AG10803 (cell line): ENCODE data around the gene RASSF9.
A peak's percentile ranks its signal among the peaks of the same experiment; 100 is the strongest.

ENCODE experiments used
- DNase-seq: peaks from one replicate; pipeline ENCODE4 v3.0.0; 2010; ENCODE audit warnings: low read depth
- H3K4me3 ChIP-seq: 2 replicates; pipeline ENCODE4 v1.5.1; 2011; ENCODE audit warnings: mild to moderate bottlenecking, low read length, control low read depth
- TF ChIP-seq, protein P1 (sequence below): conservative IDR thresholded peaks from 2 replicates; pipeline ENCODE4 v1.5.1; 2011; ENCODE audit warnings: mild to moderate bottlenecking, low read length, control low read depth, inconsistent platforms

The RASSF9 gene

DNA sequence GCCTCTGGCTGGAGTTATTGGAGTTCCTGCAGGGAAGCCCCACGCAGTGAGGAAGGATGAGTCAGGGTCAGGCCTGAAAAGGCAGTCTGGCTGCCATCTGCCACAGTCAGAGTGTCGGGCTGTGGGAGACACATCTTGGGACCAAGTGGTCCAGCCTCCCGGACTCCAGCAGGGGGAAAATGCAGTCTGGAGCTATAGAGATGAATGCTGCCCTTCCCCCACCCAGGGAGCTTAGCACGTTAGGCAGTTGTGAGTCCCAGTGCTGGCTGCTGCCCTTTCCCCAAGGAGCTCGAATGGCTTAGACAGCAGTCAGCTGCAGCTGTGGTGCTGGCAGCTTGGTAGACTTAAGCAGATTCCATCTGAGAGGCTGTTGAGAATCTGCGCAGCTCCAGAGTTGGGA is 29.7 kb upstream of the RASSF9 start:
- H3K4me3 ChIP-seq: no peak overlapping the region
- DNase-seq: peak; percentile 41
- TF ChIP-seq, protein P1, sequence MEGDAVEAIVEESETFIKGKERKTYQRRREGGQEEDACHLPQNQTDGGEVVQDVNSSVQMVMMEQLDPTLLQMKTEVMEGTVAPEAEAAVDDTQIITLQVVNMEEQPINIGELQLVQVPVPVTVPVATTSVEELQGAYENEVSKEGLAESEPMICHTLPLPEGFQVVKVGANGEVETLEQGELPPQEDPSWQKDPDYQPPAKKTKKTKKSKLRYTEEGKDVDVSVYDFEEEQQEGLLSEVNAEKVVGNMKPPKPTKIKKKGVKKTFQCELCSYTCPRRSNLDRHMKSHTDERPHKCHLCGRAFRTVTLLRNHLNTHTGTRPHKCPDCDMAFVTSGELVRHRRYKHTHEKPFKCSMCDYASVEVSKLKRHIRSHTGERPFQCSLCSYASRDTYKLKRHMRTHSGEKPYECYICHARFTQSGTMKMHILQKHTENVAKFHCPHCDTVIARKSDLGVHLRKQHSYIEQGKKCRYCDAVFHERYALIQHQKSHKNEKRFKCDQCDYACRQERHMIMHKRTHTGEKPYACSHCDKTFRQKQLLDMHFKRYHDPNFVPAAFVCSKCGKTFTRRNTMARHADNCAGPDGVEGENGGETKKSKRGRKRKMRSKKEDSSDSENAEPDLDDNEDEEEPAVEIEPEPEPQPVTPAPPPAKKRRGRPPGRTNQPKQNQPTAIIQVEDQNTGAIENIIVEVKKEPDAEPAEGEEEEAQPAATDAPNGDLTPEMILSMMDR: no peak

DNA sequence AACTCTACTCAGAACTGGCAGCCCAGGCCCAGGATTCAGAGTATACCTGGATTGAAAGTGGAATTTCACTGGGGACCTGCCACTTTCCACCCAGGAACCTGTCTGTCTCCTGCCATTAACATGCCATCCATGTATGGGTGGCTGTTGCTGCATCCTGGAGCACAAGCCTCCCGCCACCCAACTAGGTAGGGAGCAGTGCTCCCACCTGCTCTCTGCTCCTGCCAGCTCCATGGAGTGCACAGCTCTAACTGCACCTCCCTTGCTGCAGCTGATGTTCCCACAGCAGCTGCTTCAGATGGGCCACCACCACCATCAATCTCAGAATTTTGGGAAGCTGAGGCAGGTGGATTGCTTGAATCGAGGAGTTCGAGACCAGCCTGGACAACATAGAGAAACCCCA is 20.8 kb upstream of the RASSF9 start:
- no peak overlapping the region for H3K4me3 ChIP-seq
- TF ChIP-seq, protein P1: no peak
- DNase-seq: no peak

DNA sequence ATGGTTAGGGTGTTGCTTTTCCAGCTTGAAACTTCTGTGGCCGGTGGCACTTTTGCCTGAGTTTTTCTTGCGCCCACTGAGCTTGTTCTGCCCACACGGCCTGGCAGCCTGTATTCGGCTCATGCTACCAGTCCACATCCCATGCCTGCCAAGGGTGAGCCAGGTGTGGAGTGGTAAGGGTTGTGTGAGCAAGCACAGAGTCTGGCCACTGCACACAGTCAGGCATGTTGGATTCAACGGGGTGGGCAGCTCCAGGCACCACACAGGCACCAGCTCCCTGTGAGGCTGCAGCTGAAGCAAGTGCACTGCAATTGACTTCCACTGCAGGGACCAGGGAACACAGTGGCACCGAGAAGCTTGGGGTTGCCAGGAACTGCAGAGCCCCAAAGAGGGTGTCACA is 19.1 kb upstream of the RASSF9 start:
- no peak overlapping the region for H3K4me3 ChIP-seq
- TF ChIP-seq, protein P1: no peak
- DNase-seq: no peak

DNA sequence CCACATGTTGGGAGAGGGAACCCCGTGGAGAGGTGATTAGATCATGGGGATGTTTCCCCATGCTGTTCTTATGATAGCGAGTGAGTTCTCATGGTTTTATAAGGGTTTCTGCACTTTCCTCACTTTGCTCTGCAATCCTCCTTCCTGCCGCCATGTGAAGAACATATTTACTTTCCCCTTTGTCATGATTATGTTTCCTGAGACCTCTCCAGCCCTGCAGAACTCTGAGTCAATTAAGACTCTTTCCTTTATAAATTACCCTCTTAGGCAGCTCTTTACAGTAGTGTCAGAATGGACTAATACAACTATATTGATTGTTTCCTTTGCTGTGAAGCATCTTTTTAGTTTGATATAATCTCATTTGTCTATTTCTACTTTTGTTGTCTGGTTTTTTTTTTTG is 13.1 kb upstream of the RASSF9 start:
- no peak overlapping the region for H3K4me3 ChIP-seq
- TF ChIP-seq, protein P1: no peak
- DNase-seq: no peak

DNA sequence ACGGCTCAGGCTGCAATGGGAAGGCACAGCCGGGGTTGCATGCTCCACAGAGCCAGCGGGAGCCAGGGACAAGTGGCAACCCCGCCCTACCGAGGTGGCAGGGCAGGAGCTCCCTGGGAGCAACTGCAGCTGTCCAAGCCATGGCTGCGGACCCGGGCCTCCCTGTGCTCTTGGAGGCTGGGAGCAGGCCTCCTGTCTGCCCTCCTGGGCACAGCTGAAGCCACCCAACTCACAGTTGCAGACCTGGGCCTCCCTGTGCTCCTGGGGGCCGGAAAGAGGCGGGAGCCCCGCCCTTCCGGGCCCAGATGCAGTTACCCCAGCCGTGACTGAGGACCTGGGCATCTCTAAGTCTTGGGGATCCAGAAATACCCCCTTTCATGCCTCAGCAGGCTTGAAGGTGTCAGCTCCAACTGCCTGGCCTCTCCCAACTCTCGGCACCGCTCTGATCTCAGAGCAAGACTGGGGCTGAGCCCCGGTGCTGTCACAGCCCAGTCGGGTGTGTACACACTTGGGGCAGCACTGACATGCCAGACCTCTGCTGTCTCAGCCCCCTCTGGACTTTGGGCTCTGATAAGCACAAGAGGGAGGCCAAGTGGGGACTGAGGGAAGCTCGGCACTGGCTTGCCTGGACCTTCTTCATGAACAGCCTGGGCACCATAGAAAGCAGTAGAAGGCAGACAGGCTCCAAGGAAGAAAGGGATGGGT is 7.5 kb upstream of the RASSF9 start:
- TF ChIP-seq, protein P1: no peak
- no peak for DNase-seq
- H3K4me3 ChIP-seq: no peak overlapping the region

DNA sequence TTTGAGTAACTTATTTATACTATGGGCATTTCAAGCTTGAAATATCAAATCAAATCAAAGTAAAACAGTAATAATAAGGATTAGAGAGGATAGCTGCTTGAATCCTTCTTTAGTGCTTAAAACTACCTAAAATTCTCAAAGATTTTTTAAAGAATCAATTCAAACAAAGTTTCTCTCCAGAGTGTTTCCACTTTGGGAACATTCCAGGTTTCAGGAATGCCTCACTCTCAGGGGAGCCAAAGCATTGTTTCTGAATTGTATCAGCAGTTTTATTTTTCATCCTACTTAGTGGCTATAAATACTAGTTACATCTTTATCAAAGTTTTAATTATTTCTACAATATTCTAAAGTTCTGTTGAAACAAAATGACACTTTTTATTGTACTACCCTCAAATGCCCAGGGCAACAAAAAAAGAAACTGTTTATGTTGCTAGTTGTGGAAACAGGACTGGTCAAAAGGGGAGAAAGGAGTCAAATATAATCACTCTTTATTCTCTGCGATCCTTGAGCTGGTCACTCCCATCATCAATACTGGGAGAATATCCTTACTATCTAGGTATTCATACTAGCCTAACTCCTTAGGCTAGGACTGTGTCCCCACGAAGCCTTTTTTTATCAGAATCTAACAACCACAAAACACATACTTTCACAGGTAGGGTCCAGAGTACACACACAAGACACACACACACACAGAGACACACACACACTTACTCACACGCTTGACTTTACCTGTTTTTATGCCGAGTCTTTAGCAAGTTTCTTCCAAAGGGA is 598 bp downstream of the RASSF9 start:
- TF ChIP-seq, protein P1: no peak
- peak; percentile 57 for DNase-seq
- H3K4me3 ChIP-seq: peak overlapping the region; percentile 59

DNA sequence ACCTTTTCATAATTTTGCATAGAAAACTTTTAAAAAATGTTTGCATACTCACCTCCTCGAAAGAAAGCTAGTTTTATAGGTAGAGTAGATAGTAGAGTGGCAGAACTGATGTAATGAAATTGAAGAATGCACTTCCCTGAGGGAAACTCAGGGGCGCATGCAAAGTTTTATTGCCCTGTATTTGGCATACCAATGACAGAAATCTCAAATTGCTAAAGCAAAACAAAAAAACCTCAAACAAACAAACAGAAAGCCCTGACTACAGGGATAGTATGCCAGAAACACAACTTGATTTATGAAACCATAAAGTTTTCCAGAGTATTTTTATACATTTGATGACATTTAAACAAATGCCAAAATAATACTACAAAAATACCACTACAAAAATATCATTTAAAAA is 1.8 kb downstream of the RASSF9 start:
- DNase-seq: peak; percentile 12
- TF ChIP-seq, protein P1: 0 out of 2 replicates have a peak, but pooled peaks have one; percentile 8
- no peak overlapping the region for H3K4me3 ChIP-seq
